CD4-positive, alpha-beta T cell treated with Interleukin-4 for 1 hour (primary cell): Measurements from ENCODE around the gene DTNB.
"Not testable (repeated sequence)": the region's sequence is repeated elsewhere in the genome, so short reads cannot be mapped to it uniquely, and the experiment has no call there.

ENCODE experiments used
- DNase-seq, 2 donors: peaks; one replicate each; pipeline ENCODE4 v3.0.0-alpha.2; 2020 to 2022

DTNB gene

GRCh38 chr2:25535411-25536289, 137.7 kb downstream of the DTNB start:
- not testable (repeated sequence) for DNase-seq

GRCh38 chr2:25534937-25535336, 138.4 kb downstream of the DTNB start:
- DNase-seq, result not testable (repeated sequence)

- no peak for DNase-seq
Observed at GRCh38 chr2:25534455-25534854, 138.9 kb downstream of the DTNB start.

GRCh38 chr2:25533771-25534170, 139.6 kb downstream of the DTNB start:
- not testable (repeated sequence) for DNase-seq

- DNase-seq, result no peak
Observed at GRCh38 chr2:25532521-25532920, 140.9 kb downstream of the DTNB start.

GRCh38 chr2:25529034-25529433, 144.3 kb downstream of the DTNB start:
- DNase-seq, result no peak

- DNase-seq, result no peak
Observed at GRCh38 chr2:25528173-25528572, 145.2 kb downstream of the DTNB start.

GRCh38 chr2:25524507-25524906, 148.9 kb downstream of the DTNB start:
- no peak for DNase-seq

GRCh38 chr2:25523060-25523459, 150.3 kb downstream of the DTNB start:
- DNase-seq, result no peak

- peak; percentile 47 to 85 for DNase-seq
Observed at GRCh38 chr2:25521665-25522387, 151.6 kb downstream of the DTNB start.

GRCh38 chr2:25521126-25521525, 152.3 kb downstream of the DTNB start:
- DNase-seq, result no peak

- DNase-seq, result no peak
Observed at GRCh38 chr2:25517701-25518100, 155.7 kb downstream of the DTNB start.

- no peak for DNase-seq
Observed at GRCh38 chr2:25514043-25514637, 159.2 kb downstream of the DTNB start.

- no peak for DNase-seq
Observed at GRCh38 chr2:25512707-25513106, 160.7 kb downstream of the DTNB start.

GRCh38 chr2:25506226-25506625, 167.2 kb downstream of the DTNB start:
- no peak for DNase-seq

GRCh38 chr2:25505622-25506021, 167.8 kb downstream of the DTNB start:
- DNase-seq, result no peak

GRCh38 chr2:25505182-25505581, 168.2 kb downstream of the DTNB start:
- no peak for DNase-seq

GRCh38 chr2:25504266-25504665, 169.1 kb downstream of the DTNB start:
- DNase-seq, result no peak

- DNase-seq, result no peak
Observed at GRCh38 chr2:25499157-25499556, 174.2 kb downstream of the DTNB start.

- no peak for DNase-seq
Observed at GRCh38 chr2:25497918-25498407, 175.4 kb downstream of the DTNB start.

- DNase-seq, result no peak
Observed at GRCh38 chr2:25497229-25497917, 176.0 kb downstream of the DTNB start.

GRCh38 chr2:25494616-25495015, 178.8 kb downstream of the DTNB start:
- DNase-seq, result no peak

- no peak for DNase-seq
Observed at GRCh38 chr2:25493207-25493606, 180.2 kb downstream of the DTNB start.
